Hematopoietic multipotent progenitor cell treated with erythropoietin and hydrocortisone succinate and interleukin-3 and kit ligand, for 8 days (in vitro differentiated cells): ENCODE results near the gene SERHL2.
"Not testable (repeated sequence)": the region's sequence is repeated elsewhere in the genome, so short reads cannot be mapped to it uniquely, and the experiment has no call there.

Experiments
- DNase-seq: peaks from one replicate; pipeline ENCODE4 v3.0.0-alpha.2; 2015

The SERHL2 gene

DNA sequence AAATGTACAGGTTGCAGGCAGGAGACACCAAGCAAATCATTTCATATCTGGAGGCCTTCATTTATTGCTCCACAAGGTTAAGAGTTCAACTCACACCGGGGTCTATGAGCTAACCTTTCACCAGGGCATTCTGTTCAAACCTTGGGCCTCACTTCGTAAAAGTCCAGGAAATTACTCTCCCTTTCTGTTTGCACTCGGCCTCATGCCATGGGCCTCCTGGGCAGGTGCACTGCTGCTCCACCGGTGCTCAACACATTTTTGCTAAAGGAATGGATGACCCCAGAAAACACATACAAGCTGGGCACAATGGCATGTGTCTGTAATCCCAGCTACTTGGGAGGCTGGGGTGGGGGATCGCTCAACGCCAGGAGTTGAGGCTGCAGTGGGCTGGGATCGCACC lies 17.6 kb upstream of the SERHL2 start:
- DNase-seq, result no peak

DNA sequence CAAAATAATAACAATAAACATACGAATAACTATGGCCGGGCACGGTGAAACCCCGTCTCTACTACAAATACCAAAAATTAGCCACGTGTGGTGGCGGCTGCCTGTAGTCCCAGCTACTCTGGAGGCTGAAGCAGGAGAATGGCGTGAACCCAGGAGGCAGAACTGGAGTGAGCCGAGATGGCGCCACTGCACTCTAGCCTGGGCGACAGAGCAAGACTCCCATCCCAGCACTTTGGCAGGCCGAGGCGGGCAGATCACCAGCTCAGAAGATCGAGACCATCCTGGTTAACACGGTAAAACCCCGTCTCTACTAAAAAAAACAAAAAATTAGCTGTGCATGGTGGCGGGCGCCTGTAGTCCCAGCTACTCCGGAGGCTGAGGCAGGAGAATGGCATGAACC lies 17.1 kb upstream of the SERHL2 start:
- not testable (repeated sequence) for DNase-seq

DNA sequence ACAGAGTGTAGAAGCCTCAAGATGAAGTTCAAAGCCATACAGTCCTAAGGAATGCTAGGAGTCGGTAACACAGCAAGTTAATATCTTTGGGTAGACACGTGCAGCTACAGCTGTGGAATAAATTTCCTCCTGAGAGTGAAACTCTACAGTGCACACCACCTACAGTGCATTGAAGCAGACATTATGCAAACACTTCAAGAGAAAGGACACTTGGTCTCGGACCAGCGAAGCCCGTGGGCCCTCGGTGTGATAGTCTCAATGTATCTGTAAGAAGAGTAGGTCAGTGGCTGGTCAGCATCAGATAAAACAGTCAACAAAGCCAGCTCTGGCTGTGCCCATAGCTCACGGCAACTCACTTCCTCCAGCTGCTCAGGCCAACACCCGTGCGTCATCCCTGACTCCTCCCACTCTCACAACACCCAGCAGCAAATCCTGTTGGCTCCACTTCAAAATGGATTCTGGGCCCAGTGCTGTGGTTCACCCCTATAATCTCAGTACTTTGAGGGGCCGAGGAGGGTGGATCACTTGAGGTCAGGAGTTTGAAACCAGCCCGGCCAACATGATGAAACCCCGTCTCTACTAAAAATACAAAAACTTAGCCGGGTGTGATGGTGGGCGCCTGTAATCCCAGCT lies 16.4 kb upstream of the SERHL2 start:
- DNase-seq, result not testable (repeated sequence)

DNA sequence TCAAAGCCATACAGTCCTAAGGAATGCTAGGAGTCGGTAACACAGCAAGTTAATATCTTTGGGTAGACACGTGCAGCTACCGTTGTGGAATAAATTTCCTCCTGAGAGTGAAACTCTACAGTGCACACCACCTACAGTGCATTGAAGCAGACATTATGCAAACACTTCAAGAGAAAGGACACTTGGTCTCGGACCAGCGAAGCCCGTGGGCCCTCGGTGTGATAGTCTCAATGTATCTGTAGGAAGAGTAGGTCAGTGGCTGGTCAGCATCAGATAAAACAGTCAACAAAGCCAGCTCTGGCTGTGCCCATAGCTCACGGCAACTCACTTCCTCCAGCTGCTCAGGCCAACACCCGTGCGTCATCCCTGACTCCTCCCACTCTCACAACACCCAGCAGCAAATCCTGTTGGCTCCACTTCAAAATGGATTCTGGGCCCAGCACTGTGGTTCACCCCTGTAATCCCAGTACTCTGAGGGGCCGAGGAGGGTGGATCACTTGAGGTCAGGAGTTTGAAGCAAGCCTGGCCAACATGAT lies 14.5 kb upstream of the SERHL2 start:
- not testable (repeated sequence) for DNase-seq

DNA sequence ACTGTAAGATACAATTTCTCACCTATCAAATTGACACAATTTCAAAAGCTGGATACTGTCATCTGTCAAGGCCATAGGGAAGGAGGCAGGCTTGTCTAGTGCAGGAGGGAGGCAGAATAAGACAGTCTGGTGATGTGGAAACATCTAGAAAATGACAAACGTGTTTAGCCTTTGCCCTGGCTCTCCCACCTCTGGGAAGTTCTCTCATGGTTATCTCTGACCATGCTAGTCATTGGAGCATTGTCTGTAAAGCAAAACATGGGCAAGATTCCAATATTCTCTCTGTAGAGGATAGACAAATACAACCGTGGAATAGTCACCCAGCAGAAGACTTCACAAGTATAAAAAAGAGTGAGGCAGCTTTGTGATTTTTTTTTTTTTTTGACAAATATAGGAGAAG lies 9.1 kb upstream of the SERHL2 start:
- DNase-seq, result no peak

DNA sequence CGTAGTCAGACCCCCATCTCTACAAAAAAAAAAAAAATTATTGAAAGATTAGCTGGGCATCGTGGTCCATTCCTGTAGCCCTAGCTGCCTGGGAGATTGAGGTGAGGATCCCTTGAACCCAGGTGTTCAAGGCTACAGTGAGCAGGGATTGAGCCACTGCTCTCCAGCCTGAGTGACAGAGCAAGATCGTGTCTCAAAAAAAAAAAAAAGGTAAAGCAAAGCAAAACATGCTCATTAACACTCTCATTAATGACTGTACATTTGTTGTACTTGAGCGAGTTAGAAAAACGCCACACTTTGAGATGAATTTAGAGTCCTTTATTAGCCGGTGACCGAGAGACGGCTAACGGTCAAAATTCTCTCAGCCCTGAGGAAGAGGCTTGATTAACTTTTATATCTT lies 6.2 kb upstream of the SERHL2 start:
- no peak for DNase-seq

DNA sequence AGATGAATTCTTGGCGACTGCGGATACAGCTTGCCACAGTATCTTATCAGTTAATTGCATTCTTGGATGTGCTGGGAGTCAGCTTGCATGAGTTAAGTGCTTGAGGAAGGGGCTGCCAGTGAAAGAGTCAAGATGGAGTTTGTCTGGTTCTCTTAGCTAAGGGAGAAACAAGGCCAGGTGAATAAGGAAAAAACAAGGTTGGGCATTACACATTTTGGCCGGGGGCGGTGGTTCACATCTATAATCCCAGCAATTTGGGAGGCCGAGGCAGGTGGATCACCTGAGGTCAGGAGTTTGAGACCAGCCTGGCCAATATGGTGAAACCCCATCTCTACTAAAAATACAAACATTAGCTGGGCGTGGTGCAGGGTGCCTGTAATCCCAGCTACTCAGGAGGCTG lies 5.6 kb upstream of the SERHL2 start:
- DNase-seq, result not testable (repeated sequence)

DNA sequence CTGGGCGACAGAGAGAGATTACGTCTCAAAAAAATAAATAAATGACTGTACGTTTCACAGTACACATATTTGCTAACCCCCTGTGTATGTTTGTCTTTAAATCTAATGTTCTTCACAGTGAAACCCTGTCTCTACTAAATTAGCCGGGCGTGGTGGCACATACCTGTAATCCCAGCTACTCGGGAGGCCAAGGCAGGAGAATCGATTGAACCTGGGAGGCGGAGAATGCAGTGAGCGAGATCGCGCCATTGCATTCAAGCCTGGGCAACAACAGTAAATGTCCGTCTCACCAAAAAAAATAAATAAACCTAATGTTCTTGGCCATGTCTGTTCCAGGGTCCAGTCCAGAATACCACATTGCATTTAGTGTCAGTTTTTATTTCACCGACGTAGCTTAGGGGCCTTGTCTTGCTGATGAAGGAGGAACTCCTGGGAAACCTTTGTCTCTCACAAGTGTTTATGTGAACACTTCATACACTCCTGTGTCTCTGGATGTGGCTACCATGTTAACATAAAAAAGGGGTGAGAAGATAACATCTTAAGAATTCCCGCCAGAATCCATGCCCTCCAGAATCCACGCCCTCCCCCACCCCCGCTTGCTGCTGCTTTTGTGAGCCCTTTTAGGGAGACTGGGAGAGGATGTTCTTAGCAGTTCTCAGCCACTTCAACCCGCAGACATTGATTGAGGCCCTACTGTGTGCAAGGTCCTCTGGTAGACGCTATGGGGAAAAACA lies 5.0 kb upstream of the SERHL2 start:
- no peak for DNase-seq

DNA sequence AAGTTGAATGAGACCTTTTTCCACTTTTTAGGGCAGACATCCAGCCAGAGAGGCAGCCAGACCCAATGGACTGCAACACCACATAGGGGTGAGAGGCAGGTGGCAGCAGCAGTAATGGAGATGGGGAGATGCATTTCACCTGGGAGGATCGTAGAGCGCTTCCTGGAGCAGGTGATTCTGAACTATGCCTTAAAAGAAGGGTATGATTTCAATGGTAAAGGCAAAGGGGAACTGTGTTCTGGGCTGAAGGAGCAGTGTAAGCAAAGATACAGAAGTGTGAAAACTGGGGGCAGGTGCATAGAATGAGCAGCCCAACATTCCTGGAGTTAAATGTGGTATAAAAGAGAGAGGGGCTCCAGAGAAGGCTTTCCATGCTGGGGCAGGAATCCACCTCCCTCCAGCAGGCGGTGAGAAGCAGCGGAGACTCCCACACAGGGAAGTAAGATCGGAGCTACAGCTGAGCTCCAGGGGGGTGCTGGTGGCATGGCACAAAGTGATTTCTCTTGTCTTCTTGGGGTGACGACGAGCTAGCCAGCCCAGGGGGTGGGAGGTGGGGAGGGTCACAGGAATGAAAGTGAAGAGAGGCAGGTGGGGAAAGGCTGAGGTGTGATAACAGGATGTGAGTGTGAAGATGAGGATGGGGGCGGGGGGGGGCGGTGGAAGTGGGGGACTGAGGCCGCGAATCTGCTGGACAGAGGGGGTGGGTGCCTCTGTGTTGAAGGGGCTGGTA lies 4.3 kb upstream of the SERHL2 start:
- no peak for DNase-seq

DNA sequence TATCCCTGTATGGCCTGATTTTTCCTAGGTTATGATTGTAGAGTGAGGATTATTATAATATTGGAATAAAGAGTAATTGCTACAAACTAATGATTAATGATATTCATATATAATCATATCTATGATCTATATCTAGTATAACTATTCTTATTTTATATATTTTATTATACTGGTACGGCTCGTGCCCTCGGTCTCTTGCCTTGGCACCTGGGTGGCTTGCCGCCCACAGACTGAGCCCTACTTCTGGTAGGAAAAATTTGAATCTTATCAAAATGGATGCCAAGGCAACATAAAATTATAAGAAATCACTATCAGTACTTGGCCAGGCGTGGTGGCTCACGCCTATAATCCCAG lies 1.5 kb upstream of the SERHL2 start:
- not testable (repeated sequence) for DNase-seq

DNA sequence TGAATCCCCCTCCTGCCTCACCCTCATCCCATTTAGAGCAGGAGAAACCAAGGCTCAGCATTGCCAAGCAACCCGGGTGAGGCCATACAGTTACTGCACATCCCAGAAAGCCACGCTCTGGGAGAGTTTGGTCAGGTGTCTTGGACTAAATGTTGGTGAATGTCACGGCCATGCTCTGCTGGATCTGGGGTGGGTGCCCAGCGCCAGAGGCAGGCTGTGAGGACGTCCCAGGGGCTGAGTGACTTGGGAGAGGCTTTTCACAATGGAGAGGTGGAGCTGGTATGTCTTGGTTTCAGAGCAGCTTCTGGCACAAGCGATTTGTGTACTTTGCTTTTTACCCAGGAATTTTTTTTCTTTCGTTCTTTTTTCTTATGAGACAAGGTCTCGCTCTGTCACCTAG lies 6.6 kb downstream of the SERHL2 start:
- DNase-seq, result no peak

DNA sequence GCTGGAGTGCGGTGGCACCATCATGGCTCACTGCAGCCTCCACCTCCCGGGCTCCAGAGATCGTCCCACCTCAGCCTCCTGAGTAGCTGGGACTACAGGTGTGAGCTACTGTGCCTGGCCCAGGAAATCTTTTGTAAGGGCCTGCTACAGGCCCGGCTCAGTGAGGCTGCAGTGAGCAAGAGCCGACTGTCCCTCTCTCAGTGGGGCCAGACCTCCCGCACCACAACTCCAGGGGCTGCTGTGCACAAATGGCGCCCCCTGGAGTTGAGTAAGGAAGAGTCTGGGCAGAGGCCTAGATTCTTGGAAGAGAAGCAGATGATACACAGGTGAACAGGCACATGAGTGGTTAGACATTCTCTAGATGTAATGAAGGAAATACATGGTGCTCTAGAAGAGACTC lies 7.0 kb downstream of the SERHL2 start:
- peak; percentile 40 for DNase-seq

DNA sequence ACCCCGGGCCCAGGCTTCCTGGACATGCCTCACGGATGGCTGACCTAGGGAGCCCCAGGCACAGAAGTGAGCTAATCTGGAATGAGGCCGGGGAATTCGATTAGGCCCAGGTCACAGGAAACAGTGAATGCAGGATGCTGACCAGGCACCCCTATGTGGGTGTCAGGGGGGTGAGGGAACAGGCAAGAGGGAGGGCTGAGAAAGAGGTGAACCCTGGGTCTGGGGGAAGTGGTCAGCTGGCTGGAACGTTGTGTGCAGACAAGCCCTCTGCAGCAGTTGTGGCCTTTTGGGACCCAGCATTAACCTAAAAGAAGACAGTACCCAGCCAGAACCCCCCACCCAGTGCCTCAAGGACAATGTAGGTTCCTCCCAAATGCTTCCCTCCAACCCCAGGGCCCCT lies 8.1 kb downstream of the SERHL2 start:
- no peak for DNase-seq

DNA sequence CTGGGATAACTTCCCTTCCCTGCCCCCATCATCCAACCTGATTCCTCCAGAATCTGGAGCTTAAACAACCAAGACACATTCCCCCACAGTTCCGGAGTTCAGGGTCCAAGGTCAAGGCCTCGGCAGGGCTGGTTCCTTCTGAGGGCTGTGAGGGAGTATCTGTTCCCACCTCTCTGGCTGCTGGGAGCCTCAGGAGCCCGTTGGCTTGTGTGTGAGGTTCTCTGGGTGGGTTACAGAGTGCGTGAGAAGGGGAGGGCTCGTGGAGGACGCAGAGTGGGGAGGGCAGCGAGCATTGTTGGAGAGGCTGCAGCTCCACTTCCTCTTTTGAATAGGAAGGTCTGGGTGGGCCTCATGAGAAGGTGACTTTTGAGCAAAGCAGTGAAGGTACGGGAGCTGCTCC lies 8.5 kb downstream of the SERHL2 start:
- no peak for DNase-seq

DNA sequence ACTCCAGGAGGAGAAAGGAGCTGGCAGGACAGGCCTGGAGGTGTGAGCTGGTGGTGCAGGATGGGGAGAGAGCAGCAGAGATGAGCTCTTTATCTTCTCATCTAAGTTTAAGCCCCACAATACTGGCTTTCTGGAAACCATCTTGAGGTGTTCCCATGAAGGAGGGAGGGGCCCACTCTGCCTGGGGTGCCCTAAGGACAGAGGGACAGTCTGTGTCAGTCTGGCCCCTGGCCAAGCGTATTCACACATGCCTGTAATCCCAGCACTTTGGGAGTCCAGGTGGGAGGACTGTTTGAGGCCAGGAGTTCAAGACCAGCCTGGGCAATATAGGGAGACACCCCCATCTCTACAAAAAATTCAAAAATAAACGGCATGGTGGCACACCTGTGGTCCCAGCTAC lies 8.9 kb downstream of the SERHL2 start:
- no peak for DNase-seq

DNA sequence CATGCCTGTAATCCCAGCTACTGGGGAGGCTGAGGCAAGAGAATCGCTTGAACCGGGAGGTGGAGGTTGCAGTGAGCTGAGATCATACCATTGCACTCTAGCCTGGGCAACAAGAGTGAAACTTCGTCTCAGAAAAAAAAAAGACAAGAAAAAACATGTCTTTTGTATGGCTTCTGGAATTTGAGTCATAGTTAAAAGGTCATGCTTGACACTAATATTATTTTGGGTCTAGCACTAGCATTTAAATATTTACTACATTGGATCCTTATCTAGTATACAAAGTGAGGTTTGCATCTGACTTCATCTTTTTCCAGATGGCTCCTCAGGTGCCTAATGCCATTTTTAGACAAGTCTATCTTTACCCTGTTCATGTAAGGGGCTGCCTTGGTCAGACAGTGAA lies 10.2 kb downstream of the SERHL2 start:
- not testable (repeated sequence) for DNase-seq

DNA sequence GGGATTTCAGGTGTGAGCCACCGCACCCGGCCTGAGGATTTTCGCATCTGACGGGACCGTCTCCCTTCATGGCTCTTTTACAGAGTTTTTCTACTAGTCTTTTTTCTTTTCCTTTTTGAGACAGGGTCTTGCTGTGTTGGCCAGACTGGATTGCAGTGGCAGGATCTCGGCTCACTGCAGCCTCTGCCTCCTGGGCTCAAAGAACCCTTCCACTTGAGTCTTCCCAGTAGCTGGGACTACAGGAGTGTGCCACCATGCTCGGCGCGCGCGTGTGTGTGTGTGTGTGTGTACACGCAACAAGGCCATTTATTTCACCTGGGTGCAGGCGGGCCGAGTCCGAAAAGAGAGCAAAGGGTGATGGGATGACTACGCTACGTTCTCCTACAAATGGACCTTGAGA lies 10.9 kb downstream of the SERHL2 start:
- DNase-seq, result no peak

DNA sequence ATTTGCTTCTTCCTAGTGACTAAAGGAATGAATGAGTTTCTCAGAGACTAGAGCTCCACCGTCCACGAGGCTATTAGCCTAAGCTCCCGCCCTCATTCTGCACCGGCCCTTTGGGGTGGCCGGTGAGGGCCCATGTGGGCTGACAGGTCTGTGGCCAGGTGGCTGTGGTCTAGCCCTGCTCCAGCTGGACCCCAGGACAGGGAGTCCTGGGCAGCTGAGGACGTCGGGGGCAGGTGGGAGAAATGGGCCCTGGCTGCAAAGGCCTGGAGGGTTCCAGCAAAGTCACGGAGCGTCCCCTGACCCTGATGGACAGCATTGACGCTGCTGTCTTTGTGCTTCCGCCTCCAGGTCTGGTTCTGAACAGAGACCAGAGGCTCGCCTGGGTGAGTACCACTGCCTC lies 12.2 kb downstream of the SERHL2 start:
- no peak for DNase-seq

DNA sequence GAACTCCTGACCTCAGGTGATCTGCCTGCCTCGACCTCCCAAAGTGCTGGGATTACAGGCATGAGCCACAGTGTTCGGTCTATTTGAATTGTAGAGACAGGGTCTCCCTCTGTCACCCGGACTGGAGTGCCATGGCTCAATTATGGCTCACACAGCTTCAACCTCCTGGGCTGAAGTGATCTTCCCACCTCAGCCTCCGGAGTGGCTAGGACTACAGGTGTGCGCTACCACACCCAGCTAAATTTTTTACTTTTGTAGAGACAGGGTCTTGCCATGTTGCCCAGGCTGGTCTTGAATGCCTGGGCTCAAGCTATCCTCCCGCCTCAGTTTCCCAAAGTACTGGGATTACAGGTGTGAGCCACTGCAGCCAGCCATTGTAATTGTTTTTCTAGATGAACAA lies 14.2 kb downstream of the SERHL2 start:
- DNase-seq, result not testable (repeated sequence)

DNA sequence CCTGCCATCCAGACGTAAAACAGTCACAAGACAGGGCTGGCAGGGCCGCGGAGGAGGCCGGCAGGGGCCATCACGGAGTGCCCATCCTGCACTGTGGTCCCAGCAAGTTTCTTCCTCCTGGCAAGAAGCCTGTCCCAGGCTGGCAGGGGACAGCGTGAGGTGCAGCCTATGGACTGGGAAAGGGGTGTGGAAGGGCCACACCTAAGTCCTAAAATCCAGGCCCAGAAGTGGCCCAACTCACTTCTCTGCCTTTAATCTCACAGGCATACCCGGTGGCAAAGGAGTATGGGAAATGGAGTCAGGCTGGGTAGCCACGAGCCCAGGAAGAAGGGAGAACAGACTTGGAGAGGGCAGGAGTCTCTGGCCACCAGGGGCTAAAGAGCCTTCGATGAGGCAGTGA lies 16.8 kb downstream of the SERHL2 start:
- not testable (repeated sequence) for DNase-seq

DNA sequence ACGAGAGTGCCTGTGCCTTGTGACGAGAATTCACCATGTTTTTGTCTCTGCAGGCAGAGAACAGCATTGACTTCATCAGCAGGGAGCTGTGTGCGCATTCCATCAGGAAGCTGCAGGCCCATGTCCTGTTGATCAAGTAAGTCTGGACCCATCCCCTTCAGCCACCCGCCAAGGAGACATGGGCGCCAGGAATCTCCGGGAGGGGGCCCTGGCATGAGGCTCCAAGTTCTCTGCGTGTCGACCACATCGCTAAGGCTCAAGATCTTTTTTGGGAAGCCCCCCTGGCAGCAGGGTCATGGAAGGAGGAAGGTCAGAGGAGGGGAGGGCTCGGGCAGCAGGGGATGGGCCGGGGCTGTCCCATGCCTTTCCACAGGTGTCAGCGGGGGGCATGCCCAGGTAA lies 17.3 kb downstream of the SERHL2 start:
- DNase-seq, result not testable (repeated sequence)

DNA sequence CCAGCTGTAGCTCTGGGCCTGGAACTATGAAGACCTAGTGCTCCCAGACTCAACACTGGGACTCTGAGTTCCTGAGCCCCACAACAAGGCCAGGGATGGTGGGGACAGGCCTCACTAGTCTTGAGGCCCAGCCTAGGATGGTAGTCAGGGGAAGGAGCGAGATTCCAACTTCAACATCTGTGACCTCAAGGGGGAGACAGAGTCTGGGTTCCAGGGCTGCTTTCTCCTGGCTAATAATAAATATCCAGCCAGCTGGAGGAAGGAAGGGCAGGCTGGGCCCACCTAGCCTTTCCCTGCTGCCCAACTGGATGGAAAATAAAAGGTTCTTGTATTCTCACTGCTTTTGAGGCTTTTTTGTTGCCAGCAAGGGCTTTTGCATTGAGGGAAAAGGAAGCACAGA lies 20.3 kb downstream of the SERHL2 start:
- DNase-seq, result not testable (repeated sequence)

DNA sequence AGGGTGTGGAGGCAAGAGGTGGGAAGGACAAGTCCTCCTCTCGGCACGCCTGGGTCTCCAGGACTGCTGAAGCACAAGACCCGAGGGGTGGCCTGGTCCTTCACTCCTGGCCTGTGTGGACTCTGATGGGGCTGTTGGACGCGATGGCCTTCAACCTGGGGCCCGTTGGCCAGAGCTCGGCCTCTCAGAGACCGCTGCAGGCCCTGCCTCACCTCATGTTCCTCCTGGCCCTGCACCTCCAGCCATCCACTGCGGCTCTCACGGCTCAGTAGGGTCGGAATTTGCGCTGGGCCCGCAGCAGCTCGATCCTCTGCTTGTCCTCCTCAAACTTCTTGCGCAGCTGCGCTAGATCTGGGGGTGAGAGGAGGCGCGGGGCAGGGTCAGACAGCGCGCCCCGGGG lies 20.7 kb downstream of the SERHL2 start:
- DNase-seq, result not testable (repeated sequence)

DNA sequence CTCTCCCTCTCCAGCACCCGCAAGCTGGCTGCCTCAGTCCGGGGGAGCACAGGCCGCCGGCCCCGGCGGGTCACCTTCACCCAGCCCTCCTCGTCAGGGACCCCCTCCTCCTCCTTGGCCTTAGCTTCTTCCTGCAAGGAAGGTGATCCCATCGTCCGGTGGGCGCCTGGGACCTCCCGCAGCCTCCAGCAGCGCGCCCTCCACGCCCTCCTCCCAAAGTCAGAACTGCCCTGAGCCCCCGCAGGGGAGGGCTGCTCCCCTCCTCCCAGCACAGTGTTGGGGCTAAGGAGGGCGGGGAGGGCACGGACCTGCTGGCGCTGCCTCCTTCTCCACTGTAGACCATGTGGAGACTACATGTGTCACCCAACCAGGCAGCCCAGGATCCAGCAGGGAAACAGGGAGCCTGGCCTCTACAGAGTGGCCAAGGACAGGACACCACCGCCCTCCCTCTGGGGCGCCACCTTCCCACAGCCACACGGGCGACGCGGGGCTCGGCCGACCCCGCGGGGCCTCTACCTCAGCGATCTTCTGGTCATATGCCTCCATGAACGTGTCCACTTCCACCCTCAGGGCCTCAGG lies 22.3 kb downstream of the SERHL2 start:
- DNase-seq, result not testable (repeated sequence)
